SK-N-MC (cell line): ENCODE data around the gene SMPD3.

Experiments used
- DNase-seq: peaks from one replicate; pipeline ENCODE4 v3.0.0-alpha.2; 2011; ENCODE audit warnings: low read depth, low spot score
- H3K27ac ChIP-seq: fragments of 200-600 bp; sonication (generic); 2 replicates; pipeline ENCODE4 v1.5.1; 2016; ENCODE audit warnings: mixed run types
- H3K36me3 ChIP-seq: fragments of 200-600 bp; sonication (generic); 2 replicates; pipeline ENCODE4 v1.6.1; 2017; ENCODE audit warnings: antibody characterized with exemption, low read length, mixed read lengths; ENCODE audit not compliant: insufficient read depth
- H3K4me3 ChIP-seq: fragments of 200-600 bp; sonication (generic); 2 replicates; pipeline ENCODE4 v1.5.1; 2016
- H3K9ac ChIP-seq: fragments of 200-600 bp; sonication (generic); 2 replicates; pipeline ENCODE4 v1.8.0; 2017; ENCODE audit warnings: mixed run types, mixed read lengths; ENCODE audit not compliant: insufficient read length
- H3K9me3 ChIP-seq: fragments of 200-600 bp; sonication (generic); 2 replicates; pipeline ENCODE4 v1.6.1; 2017; ENCODE audit warnings: low read depth, mild to moderate bottlenecking, antibody characterized with exemption, low read length, moderate library complexity, mixed read lengths
- EZH2 ChIP-seq: fragments of 200-600 bp; sonication (generic); IDR thresholded peaks from one replicate; pipeline ENCODE4 v1.6.1; 2017; ENCODE audit warnings: antibody characterized with exemption
- FOXP2 ChIP-seq: optimal IDR thresholded peaks from 2 replicates; pipeline ENCODE3; 2011; ENCODE audit warnings: mild to moderate bottlenecking, moderate library complexity; ENCODE audit not compliant: insufficient read depth; ENCODE audit errors: extremely low read length, control extremely low read depth
- POLR2AphosphoS5 ChIP-seq: IDR thresholded peaks from 2 replicates; pipeline ENCODE4 v1.6.1; 2012; ENCODE audit warnings: mild to moderate bottlenecking, low read depth, low read length, borderline replicate concordance

Gene SMPD3

GRCh38 chr16:68380348-68380670 is 68.0 kb downstream of the SMPD3 start:
- Histone ChIP-seq H3K27ac (no peak overlapping the region), H3K9ac (no peak overlapping the region), H3K9me3 (no peaks in the 10 kb centered on the region), H3K36me3 (no peaks in the 10 kb centered on the region), H3K4me3 (no peak overlapping the region)
- TF ChIP-seq FOXP2 (no peak), POLR2AphosphoS5 (no peak), EZH2 (no peak)
- DNase-seq, result no peak

DNA sequence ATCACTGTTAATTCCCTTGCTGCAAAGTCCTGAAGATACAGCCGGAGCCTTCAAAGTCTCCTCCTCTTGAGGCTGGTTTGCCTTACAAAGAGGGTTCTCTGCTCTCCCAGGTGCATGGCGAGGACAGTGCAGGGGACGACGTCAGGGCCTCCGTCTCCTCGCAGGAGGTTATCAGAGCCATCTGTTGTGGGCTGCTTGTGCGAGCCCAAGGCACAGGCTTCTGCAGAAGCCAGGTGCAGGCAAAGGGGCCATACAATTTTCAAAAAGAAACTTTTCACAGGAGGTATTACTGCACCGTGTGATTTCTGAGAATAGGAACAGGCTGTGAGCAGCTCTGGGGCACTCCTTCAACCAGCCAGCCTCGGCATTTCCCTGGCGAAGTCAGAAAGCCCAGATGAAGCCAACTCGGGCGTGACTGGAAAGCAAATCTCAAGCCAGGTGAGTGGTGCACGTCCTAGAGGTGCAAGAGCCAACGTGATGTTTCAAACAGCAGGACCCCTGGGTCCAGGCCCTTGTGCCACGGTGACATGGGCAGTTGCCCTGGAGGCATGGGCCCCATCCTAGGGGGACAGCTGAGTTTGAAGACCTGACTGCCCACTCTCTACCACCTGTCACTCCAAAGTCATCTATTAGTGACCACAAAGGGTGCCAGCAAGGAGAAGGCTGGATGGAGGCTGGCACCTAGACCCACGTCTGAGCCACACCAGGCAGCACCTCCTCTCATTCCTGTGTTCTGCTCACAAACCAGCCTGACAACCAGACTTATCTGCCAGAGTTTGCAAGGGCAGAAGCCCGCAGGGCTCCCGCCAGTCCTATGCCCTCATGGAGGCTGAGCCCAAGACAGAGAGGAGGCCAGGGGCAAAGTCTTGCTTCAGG is 68.6 kb downstream of the SMPD3 start:
- TF ChIP-seq FOXP2, result no peak
- TF ChIP-seq POLR2AphosphoS5, result no peak
- no peak for TF ChIP-seq EZH2
- no peaks in the 10 kb centered on the region for H3K9me3 ChIP-seq
- no peak overlapping the region for H3K4me3 ChIP-seq
- no peak for DNase-seq
- no peak overlapping the region for H3K27ac ChIP-seq
- no peaks in the 10 kb centered on the region for H3K36me3 ChIP-seq
- H3K9ac ChIP-seq, result no peak overlapping the region

GRCh38 chr16:68378436-68379415 is 69.6 kb downstream of the SMPD3 start:
- no peak for DNase-seq
- H3K4me3 ChIP-seq, result no peak overlapping the region
- no peaks in the 10 kb centered on the region for H3K9me3 ChIP-seq
- TF ChIP-seq FOXP2 (no peak), EZH2 (no peak), POLR2AphosphoS5 (no peak)
- no peaks in the 10 kb centered on the region for H3K36me3 ChIP-seq
- no peak overlapping the region for H3K9ac ChIP-seq
- H3K27ac ChIP-seq, result no peak overlapping the region

GRCh38 chr16:68377667-68378393 is 70.5 kb downstream of the SMPD3 start:
- H3K27ac ChIP-seq, result no peak overlapping the region
- TF ChIP-seq FOXP2, result no peak
- TF ChIP-seq EZH2, result no peak
- no peak for TF ChIP-seq POLR2AphosphoS5
- H3K36me3 ChIP-seq, result no peaks in the 10 kb centered on the region
- H3K9ac ChIP-seq, result no peak overlapping the region
- no peaks in the 10 kb centered on the region for H3K9me3 ChIP-seq
- no peak for DNase-seq
- H3K4me3 ChIP-seq, result no peak overlapping the region

DNA sequence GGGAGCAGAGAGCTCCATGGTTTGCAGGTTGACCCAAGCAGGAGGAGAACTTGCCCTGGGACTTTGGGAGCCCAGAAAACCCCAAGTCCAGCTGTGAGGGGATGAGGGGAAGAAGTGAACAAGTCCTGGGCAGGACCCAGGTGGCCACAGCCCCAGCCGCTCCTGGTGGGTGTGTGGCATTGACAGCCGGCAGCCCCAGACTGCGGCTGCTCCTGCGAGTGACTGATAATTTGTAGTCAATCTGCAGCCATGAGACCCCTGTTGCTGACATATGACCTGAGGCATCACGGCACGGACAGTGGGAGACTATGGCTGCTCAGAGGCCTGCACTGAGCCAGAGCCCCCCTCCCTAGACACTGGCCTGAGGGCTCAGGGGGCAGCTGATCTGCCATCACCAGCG is 71.1 kb downstream of the SMPD3 start:
- H3K4me3 ChIP-seq, result no peak overlapping the region
- no peak overlapping the region for H3K27ac ChIP-seq
- no peaks in the 10 kb centered on the region for H3K36me3 ChIP-seq
- no peak for DNase-seq
- H3K9me3 ChIP-seq, result no peaks in the 10 kb centered on the region
- no peak for TF ChIP-seq FOXP2
- no peak for TF ChIP-seq POLR2AphosphoS5
- TF ChIP-seq EZH2, result no peak
- H3K9ac ChIP-seq, result no peak overlapping the region

- H3K4me3 ChIP-seq, result no peak overlapping the region
- no peak overlapping the region for H3K9ac ChIP-seq
- H3K27ac ChIP-seq, result no peak overlapping the region
- TF ChIP-seq EZH2, result no peak
- TF ChIP-seq POLR2AphosphoS5, result no peak
- no peak for TF ChIP-seq FOXP2
- H3K9me3 ChIP-seq, result no peaks in the 10 kb centered on the region
- H3K36me3 ChIP-seq, result no peaks in the 10 kb centered on the region
- no peak for DNase-seq
These were observed 71.7 kb downstream of the SMPD3 start for GRCh38 chr16:68376590-68376989.

DNA sequence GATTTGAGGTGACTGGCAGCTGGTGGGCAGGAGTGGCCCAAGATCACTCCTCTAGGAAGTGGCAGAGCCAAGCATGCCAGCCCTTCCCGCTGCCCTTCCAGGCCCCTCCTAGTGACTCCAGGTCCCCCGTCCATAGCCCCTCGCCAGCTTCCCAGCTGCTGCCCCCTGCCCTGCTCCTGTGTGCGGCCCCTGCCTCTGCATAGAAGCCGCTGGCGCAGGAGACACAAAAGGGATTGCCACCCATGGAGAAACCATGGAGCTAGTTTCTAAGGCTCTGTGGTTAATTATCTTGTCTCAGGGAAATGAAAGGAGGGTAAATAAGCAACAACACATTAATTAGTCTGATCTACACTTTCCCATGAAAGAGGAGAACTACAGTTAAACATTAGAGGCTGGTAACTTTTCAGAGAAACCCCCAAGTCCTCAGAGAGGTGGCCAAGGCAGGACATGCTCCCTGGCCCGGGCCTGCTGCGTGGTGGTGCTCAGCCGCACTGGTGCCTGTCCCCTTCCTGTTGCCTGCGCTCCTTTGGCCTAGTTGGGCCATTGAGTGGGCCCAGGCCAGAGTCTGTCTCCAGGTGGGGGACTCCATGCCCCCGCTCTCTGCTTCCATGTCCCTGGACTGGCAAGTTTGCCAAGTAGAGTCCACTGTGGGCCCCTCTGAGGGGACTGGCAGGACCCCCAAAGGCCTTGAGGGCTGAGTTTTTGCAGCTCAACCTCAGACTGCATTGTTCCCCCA is 72.3 kb downstream of the SMPD3 start:
- Histone ChIP-seq H3K27ac (no peak overlapping the region), H3K9ac (no peak overlapping the region), H3K4me3 (no peak overlapping the region), H3K36me3 (no peaks in the 10 kb centered on the region), H3K9me3 (no peaks in the 10 kb centered on the region)
- DNase-seq, result no peak
- TF ChIP-seq EZH2, result no peak
